K562 (cell line): Measurements from ENCODE around the gene FEN1. TPM values are rescaled to one million over a fixed set of nuclear protein-coding genes. Genes with fewer than 3 reads are reported as not detected.

Experiments
- AFF4 ChIP-seq: sonication (generic); formaldehyde crosslinking; IDR thresholded peaks from 2 replicates; pipeline ENCODE4 v1.8.0; 2023; ENCODE audit warnings: mild to moderate bottlenecking, missing genetic modification reagents
- CLOCK ChIP-seq: fragments of 250-450 bp; sonication (Bioruptor Pico); IDR thresholded peaks from 2 replicates; pipeline ENCODE4 v1.4.0; 2020; ENCODE audit warnings: mild to moderate bottlenecking, moderate library complexity, borderline replicate concordance
- ETV1 ChIP-seq: fragments of 450-650 bp; conservative IDR thresholded peaks from 2 replicates; pipeline ENCODE4 v1.6.1; 2016; ENCODE audit warnings: missing genetic modification characterization, control low read depth, low read depth, missing compliant biosample characterization
- FOXP4 ChIP-seq: sonication (generic); formaldehyde crosslinking; IDR thresholded peaks from 2 replicates; pipeline ENCODE4 v1.8.0; 2022; ENCODE audit warnings: mild to moderate bottlenecking, missing genetic modification reagents, borderline replicate concordance
- GABPA ChIP-seq: fragments of 200-800 bp; sonication (Bioruptor generic); conservative IDR thresholded peaks from 2 replicates; pipeline ENCODE4 v1.6.1; 2016; ENCODE audit warnings: low read depth, missing genetic modification characterization, missing compliant biosample characterization
- GABPB1 ChIP-seq: sonication (generic); formaldehyde crosslinking; IDR thresholded peaks from 2 replicates; pipeline ENCODE4 v1.8.0; 2022; ENCODE audit warnings: mild to moderate bottlenecking, missing genetic modification reagents
- KLF6 ChIP-seq: fragments of 250-450 bp; sonication (Bioruptor Pico); IDR thresholded peaks from 2 replicates; pipeline ENCODE4 v1.4.0; 2020; ENCODE audit warnings: mild to moderate bottlenecking, moderate library complexity, borderline replicate concordance
- MECOM ChIP-seq: fragments of 250-450 bp; sonication (Bioruptor Pico); IDR thresholded peaks from 2 replicates; pipeline ENCODE4 v1.8.0; 2022; ENCODE audit warnings: inconsistent platforms
- RNF219 ChIP-seq: fragments of 250-450 bp; sonication (Bioruptor Pico); IDR thresholded peaks from 2 replicates; pipeline ENCODE4 v1.5.0; 2022; ENCODE audit warnings: mild to moderate bottlenecking
- ZBTB26 ChIP-seq: fragments of 450-650 bp; formaldehyde crosslinking; IDR thresholded peaks from 2 replicates; pipeline ENCODE4 v1.4.0; 2022; ENCODE audit warnings: missing genetic modification characterization
- ZNF134 ChIP-seq: fragments of 250-450 bp; sonication (Bioruptor Pico); conservative IDR thresholded peaks from 2 replicates; pipeline ENCODE4 v1.4.0; 2020
- ZNF175 ChIP-seq: fragments of 200-800 bp; sonication (Bioruptor generic); IDR thresholded peaks from 2 replicates; pipeline ENCODE4 v1.6.1; 2016; ENCODE audit warnings: low read depth, mild to moderate bottlenecking, missing genetic modification characterization, missing compliant biosample characterization
- ZNF583 ChIP-seq: fragments of 250-450 bp; sonication (Bioruptor Pico); IDR thresholded peaks from 2 replicates; pipeline ENCODE4 v1.4.0; 2020
- polyA plus RNA-seq, 8 experiments: library from polyadenylated mRNA; depleted of rRNA in 4 of 8; stranded (reverse) in 5 of 8; unstranded in 3 of 8; fragments of >200 nt; fragmentation: Nextera tagmentation in 2 of 8; fragmentation: Illumina TruSeq in 1 of 8; extraction: Ambion mirVana in 2 of 8; extraction: Trizol in 1 of 8; gene quantifications; 2 replicates each; pipeline versions ENCODE4 v1.2.1 to v1.2.3, GENCODE V29; 2011 to 2014; ENCODE audit warnings: inconsistent platforms in 1 of 8, missing spikeins in 1 of 8
- total RNA-seq, 7 experiments: library from RNA; depleted of rRNA in 6 of 7; stranded (reverse); fragments of >200 nt in 6 of 7; fragmentation: Illumina TruSeq in 2 of 7; extraction: Trizol in 2 of 7; gene quantifications; 2 replicates each; pipeline versions ENCODE4 v1.2.1 to v1.2.3, GENCODE V29; 2011 to 2021; ENCODE audit warnings: low replicate concordance in 1 of 7

Gene FEN1
- total and polyA plus RNA-seq, 9 of the 15 experiments (the other 6 are each of a cell fraction or from before 2014, with no cell fraction given) = 58.1 to 156 (median 137) TPM

- peak; percentile 64; the same call in 1 of the 2 replicates for TF ChIP-seq ZNF175 (CRISPR knock-in tag)
- no peak; the same call in none of the 2 replicates for TF ChIP-seq FOXP4 (CRISPR knock-in tag)
- peak; percentile 83 for TF ChIP-seq ETV1 (tag)
- no peak; the same call in 1 of the 2 replicates for TF ChIP-seq ZNF134 (CRISPR knock-in tag)
- TF ChIP-seq RNF219 (CRISPR knock-in tag) = no peak
- peak; percentile 98 for TF ChIP-seq GABPB1 (CRISPR knock-in tag)
- TF ChIP-seq GABPA (tag) = peak; percentile 99
- peak; percentile 75 for TF ChIP-seq AFF4 (CRISPR knock-in tag)
- TF ChIP-seq CLOCK = no peak; the same call in 1 of the 2 replicates
- TF ChIP-seq MECOM (CRISPR knock-in tag) = no peak
- TF ChIP-seq KLF6 (CRISPR knock-in tag) = 0 out of 2 replicates have a peak, but pooled peaks have one; percentile 37
- peak; percentile 62; the same call in 1 of the 2 replicates for TF ChIP-seq ZNF583 (CRISPR knock-in tag)
- TF ChIP-seq ZBTB26 (CRISPR knock-in tag) = peak; percentile 79; the same call in 1 of the 2 replicates
Observed at GRCh38 chr11:61792310-61793082, at the start of gene FEN1, which contains the start of gene TMEM258 (continued).
